GM19452 (cell line): Measurements from ENCODE around the gene RCSD1.
A peak's percentile ranks its signal among the peaks of the same experiment; 100 is the strongest.

Experiments
- ATAC-seq: cut with Tn5 transposase; IDR thresholded peaks from one replicate; pipeline ENCODE4 v1.9.1; 2021; ENCODE audit not compliant: unreplicated experiment

RCSD1 gene

GRCh38 chr1:167640051-167640450, 10.0 kb downstream of the RCSD1 start:
- no peak for ATAC-seq

- no peak for ATAC-seq
These were observed 11.9 kb downstream of the RCSD1 start for GRCh38 chr1:167641786-167642500.

- no peak for ATAC-seq
These were observed 12.4 kb downstream of the RCSD1 start for GRCh38 chr1:167642501-167642826.

- no peak for ATAC-seq
These were observed 13.4 kb downstream of the RCSD1 start for GRCh38 chr1:167643441-167643840.

GRCh38 chr1:167644551-167644950, 14.5 kb downstream of the RCSD1 start:
- no peak for ATAC-seq

- ATAC-seq, result no peak
These were observed 15.1 kb downstream of the RCSD1 start for GRCh38 chr1:167645140-167645541.

- ATAC-seq, result no peak
These were observed 15.8 kb downstream of the RCSD1 start for GRCh38 chr1:167645625-167646414.

GRCh38 chr1:167648252-167648849, 18.3 kb downstream of the RCSD1 start:
- ATAC-seq, result no peak

GRCh38 chr1:167648978-167649744, 19.1 kb downstream of the RCSD1 start:
- no peak for ATAC-seq

- ATAC-seq, result peak; percentile 69
These were observed 20.5 kb downstream of the RCSD1 start for GRCh38 chr1:167650269-167651160.

GRCh38 chr1:167651161-167651693, 21.2 kb downstream of the RCSD1 start:
- no peak for ATAC-seq

- ATAC-seq, result no peak
These were observed 25.0 kb downstream of the RCSD1 start for GRCh38 chr1:167654975-167655575.

GRCh38 chr1:167656657-167657056, 26.6 kb downstream of the RCSD1 start:
- ATAC-seq, result no peak

- ATAC-seq, result no peak
These were observed 28.7 kb downstream of the RCSD1 start for GRCh38 chr1:167658574-167659328.

GRCh38 chr1:167659450-167659849, 29.4 kb downstream of the RCSD1 start:
- ATAC-seq, result no peak

- no peak for ATAC-seq
These were observed 29.8 kb downstream of the RCSD1 start for GRCh38 chr1:167659881-167660280.

- ATAC-seq, result no peak
These were observed 31.7 kb downstream of the RCSD1 start for GRCh38 chr1:167661527-167662426.
